ENCODE results near the gene RNF222.

GRCh38 chr17:8369944-8370343 lies 27.7 kb downstream of the RNF222 start:
- TF ChIP-seq EZH2phosphoT487 (IDR thresholded peaks at IDR 0.05; ENCODE audit: insufficient read depth, low read depth) = no peak
- TF ChIP-seq EZH2 (IDR thresholded peaks at IDR 0.05; ENCODE audit: insufficient read depth, poor library complexity, severe bottlenecking) = no peak
